ENCODE data around the gene UBE2QL1.

Gene UBE2QL1

GRCh38 chr5:6455571-6456200 is 7.0 kb downstream of the UBE2QL1 start:
- no peak for DNase-seq (ENCODE audit: low read depth in 2 of 2)

- DNase-seq (ENCODE audit: low read depth in 2 of 2) = no peak
Observed at GRCh38 chr5:6456766-6457370, 8.2 kb downstream of the UBE2QL1 start.

- DNase-seq (ENCODE audit: low read depth in 2 of 2) = no peak
Observed at GRCh38 chr5:6457592-6457991, 8.9 kb downstream of the UBE2QL1 start.

GRCh38 chr5:6458833-6459232 is 10.2 kb downstream of the UBE2QL1 start:
- no peak for DNase-seq (ENCODE audit: low read depth in 2 of 2)

GRCh38 chr5:6459896-6460295 is 11.2 kb downstream of the UBE2QL1 start:
- DNase-seq (ENCODE audit: low read depth in 2 of 2) = no peak

- no peak for DNase-seq (ENCODE audit: low read depth in 2 of 2)
Observed at GRCh38 chr5:6461006-6461405, 12.3 kb downstream of the UBE2QL1 start.

GRCh38 chr5:6461793-6462650 is 13.4 kb downstream of the UBE2QL1 start:
- no peak for DNase-seq (ENCODE audit: low read depth in 2 of 2)

- no peak for DNase-seq (ENCODE audit: low read depth in 2 of 2)
Observed at GRCh38 chr5:6462671-6463070, 14.0 kb downstream of the UBE2QL1 start.

GRCh38 chr5:6464441-6464840 is 15.8 kb downstream of the UBE2QL1 start:
- no peak for DNase-seq (ENCODE audit: low read depth in 2 of 2)

GRCh38 chr5:6465831-6466790 is 17.5 kb downstream of the UBE2QL1 start:
- no peak for DNase-seq (ENCODE audit: low read depth in 2 of 2)

GRCh38 chr5:6466975-6467567 is 18.4 kb downstream of the UBE2QL1 start:
- DNase-seq (ENCODE audit: low read depth in 2 of 2) = no peak

GRCh38 chr5:6467591-6467990 is 18.9 kb downstream of the UBE2QL1 start:
- no peak for DNase-seq (ENCODE audit: low read depth in 2 of 2)

GRCh38 chr5:6468104-6468503 is 19.4 kb downstream of the UBE2QL1 start:
- DNase-seq (ENCODE audit: low read depth in 2 of 2) = no peak

- no peak for DNase-seq (ENCODE audit: low read depth in 2 of 2)
Observed at GRCh38 chr5:6468870-6469269, 20.2 kb downstream of the UBE2QL1 start.

GRCh38 chr5:6469836-6470235 is 21.2 kb downstream of the UBE2QL1 start:
- DNase-seq (ENCODE audit: low read depth in 2 of 2) = no peak

GRCh38 chr5:6470672-6471071 is 22.0 kb downstream of the UBE2QL1 start:
- DNase-seq (ENCODE audit: low read depth in 2 of 2) = no peak

GRCh38 chr5:6471252-6471651 is 22.6 kb downstream of the UBE2QL1 start:
- DNase-seq (ENCODE audit: low read depth in 2 of 2) = no peak

GRCh38 chr5:6472792-6473191 is 24.1 kb downstream of the UBE2QL1 start:
- no peak for DNase-seq (ENCODE audit: low read depth in 2 of 2)

GRCh38 chr5:6473284-6473683 is 24.6 kb downstream of the UBE2QL1 start:
- DNase-seq (ENCODE audit: low read depth in 2 of 2) = no peak

GRCh38 chr5:6475626-6476312 is 27.1 kb downstream of the UBE2QL1 start:
- DNase-seq (ENCODE audit: low read depth in 2 of 2) = no peak

GRCh38 chr5:6476313-6476661 is 27.6 kb downstream of the UBE2QL1 start:
- no peak for DNase-seq (ENCODE audit: low read depth in 2 of 2)

All from stimulated activated CD8-positive, alpha-beta memory T cell treated with anti-CD3 and anti-CD28 coated beads, Interleukin-7, amount 100 ng/mL, for 4 hours (primary cell).